HTERT RPE-1 (cell line): ENCODE data around the gene NOVA1.

ENCODE experiments used
- in situ Hi-C: fragments of 300-500 bp; cut with MboI; formaldehyde crosslinking; loops from 4 replicates; pipeline ENCODE4 v1.14.3; 2020; ENCODE audit warnings: low sequenced_read_pairs

The NOVA1 gene

DNA sequence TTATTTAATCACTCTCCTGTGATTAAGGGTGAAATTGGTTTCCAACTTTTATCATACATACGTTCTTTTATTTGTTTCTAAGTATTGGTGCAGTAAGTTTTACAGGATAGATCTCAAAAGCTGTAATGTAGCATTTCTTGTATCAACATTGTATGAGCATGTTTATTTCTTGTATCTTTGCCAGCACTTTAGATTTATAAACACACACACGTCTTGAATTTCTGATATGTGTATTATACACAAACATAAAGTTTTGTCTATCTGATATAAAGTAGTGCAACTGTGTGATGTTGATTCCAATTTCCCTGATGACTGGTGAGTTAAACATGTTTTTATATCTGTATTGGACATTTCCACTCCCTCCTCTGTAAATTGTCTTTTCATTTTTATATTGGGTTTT, 134.7 kb downstream of the NOVA1 start:
- in situ Hi-C loops: no loop called here

DNA sequence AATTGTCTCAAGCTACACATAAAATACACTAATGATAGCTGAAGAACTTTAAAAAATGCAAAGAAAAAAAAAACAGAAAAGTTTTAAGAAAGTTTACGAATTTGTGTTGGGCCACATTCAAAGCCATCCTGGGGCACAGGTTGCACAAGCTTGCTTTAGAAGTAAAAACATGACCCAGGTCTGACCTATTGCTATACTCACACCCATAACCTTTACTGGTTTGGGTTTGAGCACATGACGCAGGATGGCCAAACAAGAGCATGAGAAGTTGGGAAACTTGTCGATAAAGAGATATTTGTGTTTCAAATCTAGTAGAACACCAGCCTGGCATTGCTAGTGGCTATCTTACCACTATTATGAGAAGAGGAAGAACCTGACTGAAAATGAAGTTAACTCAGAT, 143.7 kb downstream of the NOVA1 start:
- in situ Hi-C loops: no loop called here

DNA sequence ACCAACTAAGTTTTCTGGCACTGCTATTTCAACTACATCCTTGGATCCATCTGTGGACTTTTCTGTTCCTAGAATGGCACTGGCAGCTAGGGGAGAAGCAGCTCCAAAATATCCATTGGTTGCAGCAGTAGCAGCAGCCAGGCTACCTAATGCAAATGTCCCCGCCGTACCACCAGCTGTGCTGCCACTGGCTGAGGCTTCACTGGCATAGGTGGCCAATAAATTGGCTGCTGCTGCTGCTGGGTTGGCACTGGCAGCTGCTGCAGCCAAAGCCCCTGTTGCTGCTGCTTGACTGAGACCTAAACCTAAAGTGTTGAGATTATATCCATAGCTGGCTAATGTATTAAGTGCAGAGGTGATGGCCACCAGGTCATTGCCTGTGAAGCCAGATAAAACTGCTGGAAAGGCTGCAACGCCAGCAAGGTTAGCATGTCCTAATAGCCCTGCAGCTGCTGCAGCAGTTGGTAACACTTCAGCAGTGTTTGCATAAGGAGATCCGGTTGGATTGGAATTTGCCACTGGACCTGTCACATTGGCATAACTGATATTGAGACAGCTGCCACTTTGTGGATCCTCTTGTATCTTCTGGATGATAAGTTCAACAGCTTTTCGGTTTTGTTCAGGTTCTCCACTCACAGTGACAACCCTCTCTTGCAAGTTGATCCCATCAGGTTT, 149.5 kb downstream of the NOVA1 start:
- in situ Hi-C loops: no loop called here

DNA sequence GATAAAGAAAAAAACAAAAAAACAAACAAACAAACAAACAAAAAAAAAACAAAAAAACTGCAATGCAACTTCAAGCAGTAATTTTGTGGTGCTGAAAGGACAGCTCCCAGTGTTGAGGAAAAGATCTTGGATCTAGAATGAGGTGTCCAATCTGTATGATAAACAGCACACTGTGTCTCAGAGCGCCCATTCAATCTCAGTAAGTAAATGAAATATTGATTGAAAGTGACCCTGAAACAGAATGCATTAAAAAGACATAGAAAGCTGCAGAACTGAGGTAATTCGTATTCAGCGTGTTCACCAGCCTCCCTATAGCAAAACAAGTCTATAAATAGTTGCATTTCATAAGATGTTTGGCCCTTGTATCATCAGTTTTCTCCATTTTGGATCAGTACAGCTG, 153.0 kb downstream of the NOVA1 start:
- in situ Hi-C loops: no loop called here

DNA sequence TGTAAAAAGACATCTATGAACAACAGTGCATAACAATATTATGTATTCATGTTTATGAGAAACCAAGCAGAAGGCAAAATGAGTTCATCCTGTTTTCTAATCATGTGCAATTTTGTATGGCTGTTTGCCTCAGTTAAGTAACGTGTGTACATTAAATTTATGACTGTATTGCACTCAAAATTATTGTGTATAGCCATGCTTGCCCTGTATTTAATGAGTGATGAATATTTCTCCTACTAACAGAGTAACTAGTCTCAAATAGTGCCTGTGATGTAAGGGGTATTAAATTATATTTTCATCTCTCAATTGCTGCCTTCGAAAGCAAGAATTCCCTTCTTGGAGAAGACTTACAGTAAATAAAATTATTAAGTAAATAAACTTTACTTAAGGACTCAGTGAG, 154.2 kb downstream of the NOVA1 start:
- in situ Hi-C loops: no loop called here

DNA sequence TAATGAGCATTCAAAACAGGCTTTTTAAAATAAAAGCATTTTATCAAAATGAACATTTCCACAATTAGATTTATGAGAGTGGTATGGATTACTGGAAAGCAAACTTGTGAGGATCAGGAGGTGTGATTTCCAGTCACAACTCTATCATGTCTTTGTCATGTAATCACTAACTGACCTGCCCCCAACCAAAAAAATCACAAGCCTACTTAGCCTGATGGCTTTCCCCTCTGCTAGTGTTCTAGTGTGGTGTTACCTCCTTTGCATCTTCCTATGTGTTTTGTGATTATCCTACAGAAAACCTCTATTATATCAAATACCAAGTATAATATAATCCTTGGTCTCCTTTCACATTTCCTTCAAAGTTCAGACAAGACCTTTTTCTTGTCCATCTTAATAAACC, 168.6 kb downstream of the NOVA1 start:
- in situ Hi-C loops: no loop called here

DNA sequence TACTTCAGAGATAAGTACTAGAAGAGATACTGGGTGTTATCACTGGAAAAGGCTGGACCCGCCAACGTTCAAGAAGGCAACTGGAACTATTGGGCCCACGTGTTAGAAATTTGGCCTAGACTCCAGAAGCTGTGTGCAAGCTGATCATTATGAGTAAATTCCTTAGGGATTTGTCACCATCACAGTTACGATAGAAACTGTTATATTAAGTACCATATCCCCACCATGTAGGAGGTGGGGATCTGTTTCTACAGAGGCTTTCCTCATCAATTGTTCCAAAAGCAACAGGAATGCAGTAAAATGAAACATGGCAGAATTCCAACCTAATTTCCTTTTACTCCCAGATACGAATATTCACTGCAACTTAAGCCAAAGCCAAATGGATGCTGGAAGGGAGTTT, 170.7 kb downstream of the NOVA1 start:
- in situ Hi-C loops: no loop called here

DNA sequence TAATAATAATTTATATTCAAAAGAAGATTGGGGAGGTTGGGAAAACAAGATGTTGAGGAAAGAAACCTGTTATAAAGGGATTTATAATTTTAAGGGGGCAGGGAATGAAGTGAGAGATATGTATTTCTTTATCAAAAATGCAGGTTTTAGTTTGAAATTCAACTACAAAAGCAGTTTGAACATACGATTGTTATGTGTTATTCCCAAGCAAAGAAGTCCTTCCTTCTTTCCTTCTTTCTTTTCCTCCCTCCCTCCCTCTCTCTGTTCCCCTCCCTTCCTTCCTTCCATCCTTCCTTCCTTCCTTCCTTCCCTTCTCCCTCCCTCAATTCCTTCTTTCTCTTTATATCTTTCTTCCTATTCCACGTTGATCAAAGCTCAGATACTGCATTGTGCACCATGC, 173.3 kb downstream of the NOVA1 start:
- in situ Hi-C loops: no loop called here

DNA sequence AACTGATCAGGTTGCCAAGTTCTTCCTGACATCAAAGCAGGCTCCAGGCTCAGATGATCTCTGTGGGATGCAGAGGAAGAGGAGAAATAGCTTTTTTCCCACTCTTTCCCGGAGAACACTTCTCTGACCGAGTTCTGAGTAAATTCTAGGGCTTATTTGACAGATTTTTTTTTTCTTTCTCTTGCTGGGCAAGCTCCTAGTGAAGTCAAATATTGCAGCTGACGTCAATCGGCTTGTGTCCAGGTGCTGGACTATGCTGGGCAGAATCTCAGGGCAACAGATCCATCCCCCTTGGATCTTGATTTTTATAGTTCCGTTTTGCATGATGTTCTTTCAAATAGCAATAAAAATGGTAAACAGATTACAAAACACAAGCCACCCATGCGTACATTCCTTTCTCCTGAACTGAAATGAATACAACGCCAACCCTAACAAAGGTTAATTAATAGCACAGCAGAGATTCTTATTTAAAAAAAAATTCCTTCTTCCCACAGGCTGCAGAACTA, 182.2 kb downstream of the NOVA1 start:
- in situ Hi-C loops: no loop called here

DNA sequence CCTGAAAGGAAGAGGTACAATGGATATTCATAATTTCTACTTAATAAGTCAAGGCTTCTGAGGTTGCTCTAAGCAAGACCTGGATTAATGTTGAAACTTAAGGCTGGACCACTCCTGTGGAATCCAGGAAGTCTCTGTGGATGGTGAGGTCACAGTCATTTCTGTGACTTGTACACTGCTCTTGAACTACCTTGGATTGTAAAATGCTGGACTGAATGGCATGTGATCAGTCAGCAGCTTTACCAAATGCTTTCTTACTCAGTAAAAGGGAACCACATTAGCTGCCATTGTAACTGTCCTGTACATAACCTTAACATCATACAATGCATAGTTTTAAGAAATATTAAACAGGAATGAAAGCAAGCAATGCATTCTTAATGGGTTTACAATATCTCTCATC, 182.9 kb downstream of the NOVA1 start:
- in situ Hi-C loops: no loop called here

DNA sequence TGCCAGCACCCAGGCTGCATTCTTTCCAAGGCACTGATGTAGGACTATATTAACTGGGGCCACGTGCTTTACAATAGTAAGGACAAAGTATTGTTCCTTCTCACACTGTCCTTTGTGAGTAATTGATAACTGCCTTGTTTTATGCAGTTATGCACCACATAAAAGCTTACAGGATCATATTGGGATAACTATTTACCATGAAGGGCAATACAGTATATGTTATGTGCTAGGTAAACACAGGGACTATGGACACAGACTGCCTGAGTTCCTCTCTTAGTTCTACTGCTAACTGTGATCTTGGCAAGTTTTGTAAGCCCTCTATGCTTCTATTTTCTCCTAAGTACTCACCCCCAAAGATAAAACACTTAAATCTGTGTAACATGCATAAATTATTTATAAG, 183.7 kb downstream of the NOVA1 start:
- in situ Hi-C loops: no loop called here

DNA sequence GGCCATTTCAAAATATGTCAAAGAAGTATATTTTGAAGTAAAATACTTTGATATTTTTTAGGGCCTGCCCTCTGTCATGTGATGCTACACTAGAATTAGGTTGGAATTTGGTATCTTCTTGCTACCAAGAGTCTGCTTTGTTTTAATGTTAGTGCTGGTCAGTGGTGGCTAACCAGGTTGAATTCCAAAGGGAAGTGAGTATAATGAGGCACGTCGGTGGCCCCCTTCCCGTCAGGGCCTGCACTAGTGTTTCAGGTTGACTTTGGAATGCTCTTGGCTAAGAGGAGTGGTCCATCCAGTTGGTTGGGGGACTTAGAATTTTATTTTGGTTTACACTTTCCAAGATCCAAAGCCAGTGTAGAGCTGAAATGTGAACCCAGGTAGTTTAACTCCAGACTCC, 185.4 kb downstream of the NOVA1 start:
- in situ Hi-C loops: no loop called here

DNA sequence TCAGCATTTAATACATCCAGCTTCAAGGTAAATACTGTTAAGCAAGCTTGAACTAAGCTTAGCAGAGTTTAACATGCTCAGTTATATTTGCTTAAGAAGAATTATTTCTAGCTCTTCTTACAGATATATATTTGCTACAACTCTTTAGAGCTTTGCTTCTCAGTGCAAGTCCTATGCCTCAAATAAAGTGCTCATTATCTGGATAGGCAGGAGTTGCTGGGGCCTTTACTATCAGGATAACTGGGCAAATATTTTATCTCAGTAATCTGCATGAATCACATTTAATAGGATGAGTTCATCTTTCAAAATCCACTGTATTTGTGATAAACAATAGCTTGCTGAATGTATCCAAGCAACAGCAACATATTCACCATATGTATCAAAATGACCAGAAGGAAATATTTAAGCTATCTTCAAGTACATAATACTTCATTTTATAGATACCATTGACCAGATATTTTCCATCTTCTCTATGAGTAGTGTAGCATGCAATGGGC, 187.6 kb downstream of the NOVA1 start:
- in situ Hi-C loops: no loop called here

DNA sequence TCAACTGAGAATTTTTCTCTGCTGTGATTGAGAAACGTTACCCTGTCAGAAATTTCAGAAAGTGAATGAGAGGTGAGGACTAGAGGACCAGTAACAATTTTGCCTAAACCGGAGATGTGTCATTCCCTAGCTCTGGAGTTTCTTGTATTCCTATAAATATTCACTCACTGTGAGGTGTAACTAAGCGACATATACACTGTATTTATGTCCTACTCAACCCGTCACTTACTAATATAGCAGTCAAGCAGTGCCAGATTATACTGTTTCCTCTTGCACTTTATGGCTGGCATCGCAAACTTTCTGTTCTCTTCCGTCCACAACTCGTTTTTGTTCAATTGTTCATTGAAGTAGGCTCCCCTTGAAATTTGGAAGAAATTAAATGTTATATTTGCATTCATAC, 192.9 kb downstream of the NOVA1 start:
- in situ Hi-C loops: no loop called here

DNA sequence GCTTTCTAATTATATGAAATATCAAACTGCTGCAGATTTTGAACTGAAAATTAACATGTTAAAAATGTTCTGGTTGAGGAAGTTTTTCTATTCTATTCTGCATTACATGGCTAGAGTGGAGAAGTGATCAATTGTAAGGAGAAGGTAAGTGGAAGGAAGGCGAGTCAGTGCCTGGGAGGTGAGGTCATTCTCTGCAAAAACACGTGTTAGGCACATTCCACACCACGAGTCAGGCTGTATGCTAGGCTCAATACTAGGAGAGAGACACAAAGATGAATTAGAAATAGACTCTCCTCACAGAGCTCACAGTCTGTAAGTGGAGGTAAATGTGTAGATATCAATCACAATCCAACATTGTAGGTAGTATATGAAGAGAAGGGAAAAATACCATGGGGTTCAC, 194.1 kb downstream of the NOVA1 start:
- in situ Hi-C loops: no loop called here

DNA sequence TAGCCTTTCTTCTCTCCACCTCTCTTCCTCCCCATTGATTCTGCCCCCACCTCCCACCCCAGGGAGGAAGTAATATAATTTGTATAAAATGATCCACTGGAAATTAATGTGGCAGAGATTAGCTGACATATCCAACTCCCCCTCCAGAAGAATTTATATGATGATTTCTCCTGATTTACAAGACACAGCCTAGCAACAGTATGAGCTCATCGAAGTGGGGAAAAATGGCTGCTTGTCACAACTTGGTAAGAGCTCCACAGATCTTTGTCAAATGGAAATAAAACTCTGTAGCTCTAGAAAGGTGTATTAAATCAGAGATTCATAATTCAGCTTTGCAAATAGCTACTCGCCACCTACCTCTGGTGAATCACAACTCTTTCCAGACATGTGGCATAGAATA, 195.7 kb downstream of the NOVA1 start:
- in situ Hi-C loops: no loop called here

DNA sequence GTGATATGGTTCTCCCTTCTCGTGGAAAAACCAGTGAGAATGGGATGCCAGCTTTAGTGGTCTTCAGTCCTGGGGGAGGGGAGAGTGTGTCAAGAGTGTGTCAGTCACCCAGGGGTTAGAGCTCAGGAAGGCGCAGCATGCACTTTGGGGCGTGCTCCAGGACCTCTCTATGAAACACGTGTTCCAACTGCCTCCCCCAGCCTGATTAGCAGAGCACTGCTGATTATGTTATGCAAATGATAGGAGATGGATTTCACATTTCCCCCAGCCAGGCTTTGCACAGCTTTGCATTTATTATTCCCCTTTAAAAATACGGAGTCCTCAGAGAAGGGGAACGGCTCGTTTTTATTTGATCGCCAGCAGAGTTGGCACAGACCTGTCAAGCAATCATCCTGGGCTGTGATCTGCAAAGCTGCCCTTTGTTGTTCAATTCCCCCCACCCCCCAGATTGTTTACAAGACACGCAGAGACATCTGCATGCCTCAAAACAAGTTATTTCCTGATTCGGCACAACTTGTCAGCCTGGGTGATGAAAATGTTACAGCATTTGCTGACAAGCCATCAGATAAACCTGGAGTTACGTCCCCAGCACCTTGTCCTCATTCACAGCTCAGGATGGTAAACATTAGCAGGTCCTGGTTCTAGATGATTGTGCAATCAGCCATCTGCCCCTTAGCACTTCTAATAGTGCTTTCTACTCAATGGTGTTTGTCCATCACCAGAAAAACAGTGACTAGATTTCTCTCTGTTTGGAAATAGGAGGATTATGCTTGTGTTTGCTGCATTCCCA, 196.5 kb downstream of the NOVA1 start:
- in situ Hi-C loops: no loop called here

DNA sequence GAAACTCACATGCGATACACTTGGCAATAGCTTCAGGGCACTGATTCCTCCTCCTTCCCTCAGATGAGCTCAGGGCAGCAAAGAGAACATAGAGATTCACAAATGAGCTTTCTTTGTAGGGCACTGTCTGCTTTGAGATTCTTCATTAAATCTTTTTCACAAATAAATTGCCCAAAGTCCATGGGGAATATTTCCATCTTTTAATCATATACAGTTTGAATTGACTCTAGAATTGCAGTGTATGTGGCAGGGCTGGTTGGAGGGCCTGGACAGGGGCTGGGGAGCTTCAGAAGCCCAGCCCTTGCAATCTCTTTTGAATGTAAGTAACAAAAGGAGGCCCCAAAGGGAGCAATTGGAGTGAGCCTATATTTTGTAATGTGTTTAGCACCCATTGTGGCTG, 197.5 kb downstream of the NOVA1 start:
- in situ Hi-C loops: no loop called here

DNA sequence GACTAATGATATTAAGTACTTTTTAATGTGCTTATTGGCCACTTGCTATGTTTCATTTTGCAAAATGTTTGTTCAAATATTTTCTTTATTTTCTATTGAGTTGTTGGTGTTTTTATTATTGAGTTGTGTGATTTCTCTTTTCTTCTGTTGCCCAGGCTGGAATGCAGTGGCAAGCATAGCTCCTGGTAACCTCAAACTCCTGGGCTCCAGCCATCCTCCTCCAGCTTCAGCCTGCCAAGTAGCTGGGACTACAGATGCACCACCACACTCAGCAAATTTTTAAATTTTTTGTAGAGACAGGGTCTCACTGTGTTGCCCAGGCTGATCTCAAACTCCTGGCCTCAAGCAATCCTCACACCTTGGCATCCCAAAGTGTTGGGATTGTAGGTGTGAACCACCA, 199.2 kb downstream of the NOVA1 start:
- in situ Hi-C loops: no loop called here
